Measurements from ENCODE around the gene SWT1.
"Not testable (repeated sequence)": the region's sequence is repeated elsewhere in the genome, so short reads cannot be mapped to it uniquely, and the experiment has no call there.

Gene SWT1

GRCh38 chr1:185293967-185294542, 137.1 kb downstream of the SWT1 start:
- no peak for DNase-seq

- DNase-seq, result no peak
Observed at GRCh38 chr1:185295091-185295490, 138.1 kb downstream of the SWT1 start.

- DNase-seq, result no peak
Observed at GRCh38 chr1:185297982-185298381, 141.0 kb downstream of the SWT1 start.

- no peak for DNase-seq
Observed at GRCh38 chr1:185300152-185300551, 143.2 kb downstream of the SWT1 start.

GRCh38 chr1:185305419-185305818, 148.5 kb downstream of the SWT1 start:
- no peak for DNase-seq

GRCh38 chr1:185308126-185308525, 151.2 kb downstream of the SWT1 start:
- DNase-seq, result no peak

GRCh38 chr1:185309566-185309965, 152.6 kb downstream of the SWT1 start:
- DNase-seq, result no peak

GRCh38 chr1:185311589-185312225, 154.7 kb downstream of the SWT1 start:
- no peak for DNase-seq

GRCh38 chr1:185312361-185313138, 155.6 kb downstream of the SWT1 start:
- no peak for DNase-seq

GRCh38 chr1:185314411-185314810, 157.4 kb downstream of the SWT1 start:
- no peak for DNase-seq

- DNase-seq, result peak; percentile 66
Observed at GRCh38 chr1:185315445-185316071, 158.6 kb downstream of the SWT1 start.

GRCh38 chr1:185316163-185317033, 159.4 kb downstream of the SWT1 start:
- DNase-seq, result peak; percentile 84

GRCh38 chr1:185317034-185317885, 160.3 kb downstream of the SWT1 start, which contains the start of gene IVNS1ABP:
Gene IVNS1ABP, minus strand, starts transcription at chr1:185317243. Its CDS starts 7,750 bp downstream, at chr1:185309493.
- DNase-seq, result peak; percentile 98

GRCh38 chr1:185317886-185318310, 160.9 kb downstream of the SWT1 start:
- peak; percentile 59 for DNase-seq

- no peak for DNase-seq
Observed at GRCh38 chr1:185318431-185319138, 161.6 kb downstream of the SWT1 start.

- DNase-seq, result no peak
Observed at GRCh38 chr1:185319139-185319475, 162.1 kb downstream of the SWT1 start.

- not testable (repeated sequence) for DNase-seq
Observed at GRCh38 chr1:185321104-185321503, 164.1 kb downstream of the SWT1 start.

- DNase-seq, result not testable (repeated sequence)
Observed at GRCh38 chr1:185321653-185322221, 164.8 kb downstream of the SWT1 start.

- no peak for DNase-seq
Observed at GRCh38 chr1:185322636-185323035, 165.7 kb downstream of the SWT1 start.

GRCh38 chr1:185324118-185324517, 167.2 kb downstream of the SWT1 start:
- no peak for DNase-seq

GRCh38 chr1:185325413-185325812, 168.4 kb downstream of the SWT1 start:
- peak; percentile 8 for DNase-seq
